ENCODE data around the gene INSM2.

- no peak for TF ChIP-seq CTCF (IDR thresholded peaks at IDR 0.05)
- no peak for TF ChIP-seq POLR2A (IDR thresholded peaks at IDR 0.05)
These were observed 376 bp downstream of the INSM2 start for GRCh38 chr14:35534208-35534872.
